OCI-LY1 (cell line): ENCODE data around the gene SERPINA5.

ENCODE experiments used
- H2AFZ ChIP-seq: fragments of 200-600 bp; sonication (generic), shearing (Covaris generic); 2 replicates; pipeline ENCODE4 v1.6.0; 2014; ENCODE audit warnings: antibody characterized with exemption, mild to moderate bottlenecking, low read length
- H3F3A ChIP-seq: fragments of 200-600 bp; sonication (generic), shearing (Covaris generic); 2 replicates; pipeline ENCODE4 v1.6.0; 2014; ENCODE audit warnings: mild to moderate bottlenecking, antibody characterized with exemption, low read length, moderate library complexity; ENCODE audit not compliant: insufficient read depth
- H3K27ac ChIP-seq: fragments of 200-600 bp; sonication (generic); 2 replicates; pipeline ENCODE4 v1.5.1; 2014; ENCODE audit warnings: low read length, mixed run types, mild to moderate bottlenecking, low read depth; ENCODE audit not compliant: poor library complexity, severe bottlenecking
- H3K27me3 ChIP-seq: fragments of 200-600 bp; sonication (generic); 2 replicates; pipeline ENCODE4 v1.6.0; 2014; ENCODE audit warnings: antibody characterized with exemption, mild to moderate bottlenecking, low read length, moderate library complexity; ENCODE audit not compliant: insufficient read depth
- H3K36me3 ChIP-seq: fragments of 200-600 bp; sonication (generic); 2 replicates; pipeline ENCODE4 v1.6.1; 2014; ENCODE audit warnings: mild to moderate bottlenecking, antibody characterized with exemption, low read length, moderate library complexity, mixed read lengths; ENCODE audit not compliant: insufficient read depth
- H3K4me1 ChIP-seq: fragments of 200-600 bp; sonication (generic); 2 replicates; pipeline ENCODE4 v1.5.1; 2014; ENCODE audit warnings: mild to moderate bottlenecking, low read length, moderate library complexity; ENCODE audit not compliant: insufficient read depth, severe bottlenecking
- H3K4me2 ChIP-seq: fragments of 200-600 bp; sonication (generic), shearing (Covaris generic); 2 replicates; pipeline ENCODE4 v1.6.1; 2014; ENCODE audit warnings: low read length
- H3K4me3 ChIP-seq: fragments of 200-600 bp; sonication (generic); 2 replicates; pipeline ENCODE4 v1.5.1; 2014; ENCODE audit warnings: low read length, low read depth, mild to moderate bottlenecking, mixed read lengths; ENCODE audit not compliant: poor library complexity, severe bottlenecking
- H3K79me2 ChIP-seq: fragments of 200-600 bp; shearing (Covaris generic); 2 replicates; pipeline ENCODE4 v1.6.1; 2016; ENCODE audit warnings: mixed run types, low read length, mixed read lengths; ENCODE audit not compliant: insufficient read depth
- H3K9ac ChIP-seq: fragments of 200-600 bp; sonication (generic), shearing (Covaris generic); 2 replicates; pipeline ENCODE4 v1.6.1; 2014; ENCODE audit warnings: mild to moderate bottlenecking, low read length, mixed read lengths
- H3K9me2 ChIP-seq: fragments of 200-600 bp; sonication (generic), shearing (Covaris generic); 2 replicates; pipeline ENCODE4 v1.6.1; 2014; ENCODE audit warnings: low read depth, mild to moderate bottlenecking, low read length, mixed read lengths
- H3K9me3 ChIP-seq: fragments of 200-600 bp; shearing (Covaris generic); 2 replicates; pipeline ENCODE4 v1.6.1; 2014; ENCODE audit warnings: low read length, mixed read lengths
- H4K20me1 ChIP-seq: fragments of 200-600 bp; sonication (generic), shearing (Covaris generic); 2 replicates; pipeline ENCODE4 v1.6.0; 2016; ENCODE audit warnings: mild to moderate bottlenecking, low read length; ENCODE audit not compliant: insufficient read depth
- CTCF ChIP-seq: fragments of 200-600 bp; sonication (generic), shearing (Covaris generic); IDR thresholded peaks from 2 replicates; pipeline ENCODE4 v1.5.1; 2017; ENCODE audit warnings: mild to moderate bottlenecking, antibody characterized with exemption, low read length, moderate library complexity, mixed read lengths
- EZH2 ChIP-seq: fragments of 200-600 bp; sonication (generic), shearing (Covaris generic); IDR thresholded peaks from 2 replicates; pipeline ENCODE4 v1.8.0; 2017; ENCODE audit warnings: borderline replicate concordance, mixed run types, mild to moderate bottlenecking, antibody characterized with exemption, low read length, moderate library complexity, mixed read lengths

The SERPINA5 gene

DNA sequence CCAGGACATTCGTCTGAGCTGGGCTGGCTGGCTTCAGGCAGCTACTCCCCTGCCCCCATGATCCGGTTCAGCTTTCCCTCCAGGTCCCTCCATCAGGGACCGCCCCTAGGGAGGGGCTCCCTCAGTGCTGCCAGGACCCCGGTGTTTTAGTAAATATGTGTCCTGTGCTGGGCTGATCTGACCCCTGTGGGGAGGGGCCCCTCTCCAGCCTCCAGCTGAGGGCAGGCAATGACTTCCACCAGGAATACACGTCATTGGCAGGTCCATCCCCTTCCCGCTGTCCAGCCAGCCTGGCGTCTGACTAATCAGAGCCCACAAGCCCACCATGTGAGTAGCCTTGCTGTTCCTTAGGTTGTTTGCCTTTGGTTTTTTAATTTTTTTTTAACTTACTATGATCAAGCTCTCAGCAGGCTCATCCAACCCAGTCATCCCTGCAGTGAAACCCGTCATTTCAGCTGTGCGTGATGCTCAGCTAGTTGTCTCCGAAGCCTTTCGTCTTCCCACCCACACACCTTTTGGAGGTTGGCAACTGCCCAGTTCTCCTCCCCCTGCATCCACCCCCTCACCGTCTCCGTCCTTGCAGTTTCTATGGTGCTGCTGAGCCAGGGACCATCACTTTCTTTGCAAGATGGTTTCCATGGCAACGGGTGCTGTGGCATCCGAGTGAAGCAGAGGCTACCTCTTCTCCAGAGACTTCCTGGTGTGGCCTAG is 35.9 kb upstream of the SERPINA5 start:
- no peak overlapping the region for H3K4me3 ChIP-seq
- H3K9me2 ChIP-seq, result no peaks in the 10 kb centered on the region
- no peaks in the 10 kb centered on the region for H3K9me3 ChIP-seq
- H3K4me1 ChIP-seq, result no peaks in the 10 kb centered on the region
- no peaks in the 10 kb centered on the region for H3K27me3 ChIP-seq
- no peak overlapping the region for H3K4me2 ChIP-seq
- no peaks in the 10 kb centered on the region for H4K20me1 ChIP-seq
- H3K27ac ChIP-seq, result no peak overlapping the region
- no peak overlapping the region for H3K9ac ChIP-seq
- no peaks in the 10 kb centered on the region for H3K36me3 ChIP-seq
- H2AFZ ChIP-seq, result no peak overlapping the region
- no peaks in the 10 kb centered on the region for H3F3A ChIP-seq
- TF ChIP-seq EZH2 (no peak), CTCF (no peak)
- no peaks in the 10 kb centered on the region for H3K79me2 ChIP-seq

- TF ChIP-seq EZH2, result no peak
- TF ChIP-seq CTCF, result no peak
- no peak overlapping the region for H3K4me2 ChIP-seq
- no peaks in the 10 kb centered on the region for H3K9me2 ChIP-seq
- no peaks in the 10 kb centered on the region for H4K20me1 ChIP-seq
- H3K4me1 ChIP-seq, result no peaks in the 10 kb centered on the region
- H3K9ac ChIP-seq, result no peak overlapping the region
- no peaks in the 10 kb centered on the region for H3K36me3 ChIP-seq
- H2AFZ ChIP-seq, result no peak overlapping the region
- H3K4me3 ChIP-seq, result no peak overlapping the region
- H3K9me3 ChIP-seq, result no peaks in the 10 kb centered on the region
- no peaks in the 10 kb centered on the region for H3K27me3 ChIP-seq
- H3K27ac ChIP-seq, result no peak overlapping the region
- H3K79me2 ChIP-seq, result no peaks in the 10 kb centered on the region
- no peaks in the 10 kb centered on the region for H3F3A ChIP-seq
These were observed 34.0 kb upstream of the SERPINA5 start for GRCh38 chr14:94547151-94547680.

DNA sequence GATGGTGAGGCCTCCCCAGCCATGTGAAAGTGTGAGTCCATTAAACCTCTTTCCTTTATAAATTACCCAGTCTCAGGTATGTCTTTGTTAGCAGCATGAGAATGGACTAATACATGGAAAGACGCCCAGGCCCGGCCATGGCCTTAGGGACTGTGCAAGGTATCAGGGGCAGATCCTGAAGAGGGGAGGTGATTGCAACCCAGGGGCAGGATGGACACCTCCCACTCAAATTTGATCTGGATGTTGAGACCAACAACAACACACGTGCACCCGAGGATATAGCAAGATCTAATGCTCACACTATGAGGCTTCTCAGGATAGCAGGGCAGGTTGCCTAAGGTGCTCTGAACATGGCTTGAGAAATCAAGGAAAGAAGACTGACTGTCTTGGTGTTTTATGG is 33.5 kb upstream of the SERPINA5 start:
- no peak overlapping the region for H3K4me2 ChIP-seq
- TF ChIP-seq EZH2 (no peak), CTCF (no peak)
- no peaks in the 10 kb centered on the region for H3F3A ChIP-seq
- no peaks in the 10 kb centered on the region for H4K20me1 ChIP-seq
- H3K4me1 ChIP-seq, result no peaks in the 10 kb centered on the region
- H3K9me3 ChIP-seq, result no peaks in the 10 kb centered on the region
- H3K27ac ChIP-seq, result no peak overlapping the region
- H3K4me3 ChIP-seq, result no peak overlapping the region
- no peak overlapping the region for H2AFZ ChIP-seq
- H3K27me3 ChIP-seq, result no peaks in the 10 kb centered on the region
- H3K9me2 ChIP-seq, result no peaks in the 10 kb centered on the region
- H3K36me3 ChIP-seq, result no peaks in the 10 kb centered on the region
- no peaks in the 10 kb centered on the region for H3K79me2 ChIP-seq
- H3K9ac ChIP-seq, result no peak overlapping the region
